Ammon's horn (tissue), 1 donor: ENCODE data around the gene FOSL1.
A peak's percentile ranks its signal among the peaks of the same experiment; 100 is the strongest.
"Not testable (repeated sequence)": the region's sequence is repeated elsewhere in the genome, so short reads cannot be mapped to it uniquely, and the experiment has no call there.

Experiments
- DNase-seq: peaks from one replicate; pipeline ENCODE4 v3.0.0-alpha.2; 2016; ENCODE audit warnings: low spot score

The FOSL1 gene

DNA sequence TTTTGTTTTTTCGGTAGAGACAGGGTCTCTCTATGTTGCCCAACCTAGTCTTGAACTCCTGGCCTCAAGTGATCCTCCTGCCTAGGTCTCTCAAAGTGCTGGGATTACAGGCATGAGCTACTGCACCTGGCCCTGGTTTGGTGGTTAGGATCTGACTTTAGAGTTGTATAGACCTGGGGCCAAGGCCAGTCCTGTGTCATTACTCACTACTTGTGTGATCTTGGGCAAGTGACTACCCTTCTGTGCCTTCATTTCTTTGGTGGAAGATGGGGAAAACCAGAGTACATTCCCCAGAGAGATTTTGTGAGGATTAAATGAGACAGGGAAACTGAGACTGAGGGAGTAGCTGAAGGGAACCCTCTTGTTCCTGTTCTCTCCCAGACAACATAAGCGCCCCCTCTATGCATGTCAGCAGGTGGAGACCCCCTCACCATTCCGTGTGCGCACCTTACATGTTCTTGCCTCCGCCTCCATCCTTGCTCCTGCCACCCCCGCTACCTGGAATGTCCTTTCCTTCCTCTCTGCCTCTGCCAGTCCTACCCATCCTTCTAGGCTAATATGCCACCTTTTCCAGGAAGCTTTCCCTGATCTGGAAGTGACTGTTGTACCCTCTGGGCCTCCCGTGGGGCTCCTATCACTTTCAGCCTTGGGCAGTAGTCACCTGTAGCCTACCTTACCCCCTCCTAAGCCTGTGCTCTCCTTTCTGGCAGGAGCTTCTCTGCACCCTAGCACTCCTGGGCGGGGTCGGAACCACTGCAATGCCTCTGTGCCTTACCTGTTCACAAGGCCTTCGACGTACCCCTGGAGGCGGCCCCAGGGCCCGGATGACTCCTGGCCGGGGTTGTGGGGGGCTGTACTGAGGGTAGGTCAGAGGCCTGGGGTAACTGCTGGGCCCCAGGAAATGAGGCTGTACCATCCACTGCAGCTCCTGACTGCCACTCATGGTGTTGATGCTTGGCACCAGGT, 3.9 kb downstream of the FOSL1 start:
- no peak for DNase-seq

- no peak for DNase-seq
Measured at GRCh38 chr11:65895482-65895981, 4.7 kb downstream of the FOSL1 start.

- DNase-seq: peak; percentile 60
Measured at GRCh38 chr11:65894034-65894591, 6.1 kb downstream of the FOSL1 start.

DNA sequence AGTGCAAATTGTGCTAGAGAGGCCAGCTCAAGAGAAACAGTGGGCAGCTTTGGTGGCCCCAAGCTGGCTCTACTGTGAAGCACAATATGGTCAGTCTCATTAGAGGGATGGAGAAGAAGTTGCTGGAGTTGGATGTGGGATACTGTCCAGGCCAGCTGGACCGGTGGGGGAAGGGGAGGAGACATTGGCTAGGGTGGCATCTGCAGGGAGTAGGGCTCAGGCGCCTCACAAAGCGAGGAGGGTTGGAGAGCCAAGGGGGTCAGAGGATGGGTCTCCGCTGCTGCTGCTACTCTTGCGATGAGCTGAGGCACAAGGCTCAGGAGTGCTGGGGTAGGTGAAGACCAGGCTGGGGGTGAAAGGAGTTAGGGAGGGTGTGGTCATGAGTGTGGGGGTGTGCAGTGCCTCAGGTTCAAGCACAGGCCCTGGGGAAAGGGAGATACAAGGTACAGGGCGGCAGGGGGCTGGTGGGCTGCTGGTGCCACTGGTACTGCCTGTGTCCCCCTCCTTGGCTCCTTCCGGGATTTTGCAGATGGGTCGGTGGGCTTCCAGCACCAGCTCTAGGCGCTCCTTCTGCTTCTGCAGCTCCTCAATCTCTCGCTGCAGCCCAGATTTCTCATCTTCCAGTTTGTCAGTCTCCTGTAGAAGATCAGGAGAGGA, 7.4 kb downstream of the FOSL1 start:
- DNase-seq: no peak

GRCh38 chr11:65892137-65892540, 8.0 kb downstream of the FOSL1 start:
- DNase-seq: not testable (repeated sequence)

- DNase-seq: no peak
Measured at GRCh38 chr11:65891219-65892136, 8.7 kb downstream of the FOSL1 start.

- peak; percentile 98 for DNase-seq
Measured at GRCh38 chr11:65890324-65891218, 9.6 kb downstream of the FOSL1 start, which contains the start of gene CCDC85B. Gene CCDC85B (plus strand): TSS chr11:65890673. CDS start chr11:65890784, 111 bp downstream.

DNA sequence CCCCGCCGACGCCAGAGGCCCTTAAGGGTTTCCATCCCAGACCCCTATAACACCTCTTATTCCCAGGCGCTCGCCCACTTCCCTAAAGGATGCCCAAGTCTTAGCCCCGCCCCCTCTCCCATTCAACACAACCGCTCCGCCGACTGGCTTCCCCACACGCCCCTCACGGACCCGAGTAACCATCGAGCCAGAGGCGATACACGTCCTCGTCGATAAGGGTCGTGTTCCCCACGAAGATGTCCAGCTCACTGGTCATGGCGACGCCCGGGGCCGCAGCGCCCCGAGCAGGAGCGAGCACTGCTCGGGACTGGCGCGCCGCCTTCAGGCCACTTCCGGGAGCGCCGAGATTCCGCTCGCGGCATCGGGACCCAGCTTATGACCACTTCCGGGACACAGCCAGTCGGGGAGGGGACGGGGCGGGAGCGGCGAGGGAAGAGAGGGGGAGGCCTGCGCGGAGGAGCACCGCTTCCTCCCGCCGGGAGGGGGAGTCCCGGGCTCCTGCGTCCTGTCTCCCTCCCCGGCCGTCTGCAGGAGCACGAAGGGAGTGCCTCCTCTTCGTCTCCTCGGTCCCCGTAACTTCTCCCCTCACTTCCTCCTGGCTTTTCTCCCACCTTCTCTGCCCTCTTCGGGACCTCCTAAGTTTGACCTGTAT, 11.9 kb downstream of the FOSL1 start, which contains the start of gene FIBP:
Gene FIBP (minus strand): TSS at position 309 of the 652 bp plus-strand sequence. CDS start 53 bp downstream, at position 256.
- peak; percentile 98 for DNase-seq

- DNase-seq: no peak
Measured at GRCh38 chr11:65887723-65888162, 12.4 kb downstream of the FOSL1 start.

GRCh38 chr11:65886826-65887722, 13.1 kb downstream of the FOSL1 start:
- DNase-seq: no peak

DNA sequence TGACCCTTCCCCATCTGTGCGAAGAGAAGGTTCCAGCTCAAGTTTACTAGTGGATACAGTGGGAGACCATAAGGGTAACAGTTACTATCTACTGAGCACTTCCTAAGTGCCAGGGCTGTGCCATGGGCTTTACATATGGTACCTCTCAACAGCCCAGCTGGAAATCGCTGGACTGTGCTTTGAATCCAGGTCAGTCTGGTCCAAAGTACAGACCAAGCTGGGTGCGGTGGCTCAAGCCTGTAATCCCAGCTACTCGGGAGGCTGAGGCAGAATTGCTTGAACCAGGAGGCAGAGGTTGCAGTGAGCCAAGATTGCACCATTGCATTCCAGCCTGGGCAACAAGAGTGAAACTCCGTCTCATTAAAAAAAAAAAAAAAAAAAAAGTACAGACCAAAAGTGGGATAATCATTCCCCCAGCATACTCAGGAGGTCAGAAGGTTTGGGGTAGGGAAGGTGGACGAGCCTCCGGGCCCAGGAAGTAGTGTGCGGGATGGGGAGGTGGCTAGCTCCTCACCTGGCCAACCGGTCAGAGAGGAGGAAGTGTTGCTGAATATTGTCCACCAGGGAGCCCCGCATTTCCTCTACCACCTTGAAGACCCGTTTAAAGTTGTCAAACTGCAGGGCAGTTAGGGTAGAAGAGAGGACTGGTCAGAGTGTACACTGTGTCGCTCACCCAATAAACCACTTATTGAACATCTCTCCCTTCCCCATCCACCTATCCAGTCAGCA, 14.2 kb downstream of the FOSL1 start:
- DNase-seq: no peak

- DNase-seq: no peak
Measured at GRCh38 chr11:65885231-65885630, 15.0 kb downstream of the FOSL1 start.

- peak; percentile 86 for DNase-seq
Measured at GRCh38 chr11:65884716-65885092, 15.5 kb downstream of the FOSL1 start.

DNA sequence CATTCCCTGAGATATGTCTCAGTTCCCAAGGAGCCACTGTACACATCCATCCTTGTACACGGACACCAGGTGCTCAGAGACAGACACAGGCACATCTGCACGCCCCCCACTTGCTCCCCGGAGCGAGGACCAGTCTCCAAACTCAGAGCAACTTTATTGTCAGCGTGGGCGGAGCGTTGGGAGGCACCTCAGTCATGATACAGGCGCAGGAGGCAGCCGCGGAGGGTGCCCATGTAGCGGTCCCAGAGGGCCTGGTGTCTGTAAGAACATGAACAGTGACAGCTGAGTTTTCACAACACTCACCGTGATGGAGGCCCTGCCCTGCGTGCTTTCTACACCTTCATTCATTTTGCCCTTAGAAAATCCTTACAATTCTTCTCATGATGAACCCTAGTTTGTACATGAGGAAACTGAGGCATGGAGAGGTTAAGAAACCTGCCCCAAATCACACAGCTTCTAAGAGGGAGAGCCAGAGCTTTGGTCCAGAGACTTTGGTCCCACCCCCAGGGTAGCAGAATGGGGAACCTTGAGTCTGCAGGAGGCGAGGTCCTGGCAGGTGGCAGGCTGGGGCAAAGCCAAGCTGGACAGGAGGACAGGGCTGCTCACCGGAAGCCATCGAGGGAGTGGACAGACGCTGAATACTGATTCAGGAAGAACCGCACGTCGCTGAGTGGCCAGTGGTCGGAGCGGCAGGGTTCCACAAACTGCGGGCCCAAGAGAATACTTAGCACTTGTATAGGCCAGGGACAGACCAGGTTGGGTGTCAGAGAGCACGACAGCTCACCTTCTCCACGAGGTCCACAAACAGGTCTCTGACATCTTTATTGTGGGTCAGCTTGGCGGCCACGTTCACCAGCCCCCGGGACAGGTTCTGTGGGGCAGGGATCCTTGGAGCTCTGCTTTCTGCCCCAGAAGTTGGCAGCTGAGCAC, 16.1 kb downstream of the FOSL1 start:
- DNase-seq: no peak

GRCh38 chr11:65883058-65883761, 17.0 kb downstream of the FOSL1 start:
- DNase-seq: no peak
